Psoas muscle (tissue), 8 donors: ENCODE results near the gene ZNF274. TPM values are rescaled to one million over a fixed set of nuclear protein-coding genes. Genes with fewer than 3 reads are reported as not detected.

Source experiments
- ATAC-seq, 4 donors: fragments of 200-7000 bp; cut with Tn5 transposase; one replicate each; pipeline ENCODE4 v1.9.1; 2020; ENCODE audit warnings: moderate library complexity in 3 of 4, mild to moderate bottlenecking in 2 of 4
- DNase-seq, 2 donors: peaks; one replicate each; pipeline ENCODE4 v3.0.0-alpha.2; 2020
- H3K27ac ChIP-seq: fragments of 200-600 bp; one replicate; pipeline ENCODE4 v1.8.0; 2022
- H3K27me3 ChIP-seq, 3 donors: fragments of 200-600 bp in 1 of 3; one replicate each; pipeline versions ENCODE4 v1.6.1 to v1.8.0; 2013 to 2022; ENCODE audit warnings: low read length in 2 of 3, mild to moderate bottlenecking in 2 of 3, moderate library complexity in 1 of 3; ENCODE audit not compliant: insufficient read depth in 3 of 3
- H3K36me3 ChIP-seq, 2 donors: fragments of 200-600 bp in 1 of 2; one replicate each; pipeline versions ENCODE4 v1.6.1 to v1.8.0; 2013 to 2022; ENCODE audit warnings: low read depth in 1 of 2, mild to moderate bottlenecking in 1 of 2, moderate library complexity in 1 of 2; ENCODE audit not compliant: insufficient read depth in 1 of 2
- H3K4me1 ChIP-seq: fragments of 200-600 bp; one replicate; pipeline ENCODE4 v1.8.0; 2022
- H3K4me3 ChIP-seq: fragments of 200-600 bp; one replicate; pipeline ENCODE4 v1.8.0; 2022; ENCODE audit warnings: mild to moderate bottlenecking
- H3K9me3 ChIP-seq: fragments of 200-600 bp; one replicate; pipeline ENCODE4 v1.8.0; 2022
- CTCF ChIP-seq: fragments of 200-600 bp; IDR thresholded peaks from one replicate; pipeline ENCODE4 v1.8.0; 2022; ENCODE audit warnings: antibody characterized with exemption
- WGBS, 3 donors: extraction: QIAGEN DNeasy Blood & Tissue Kit; methylation state at CpG; one replicate each; pipeline versions ENCODE4 v1.1.6 to v1.1.7; 2013; 5-methylcytosine and 5-hydroxymethylcytosine counted together
- intact Hi-C, 2 donors: fragments of 100-400 bp; cut with DNase I; formaldehyde crosslinking; loops; one replicate each; pipeline versions ENCODE4 v1.11.0 to v1.14.2; 2022
- polyA plus RNA-seq, 3 donors: library from polyadenylated mRNA; stranded (reverse); fragments of 200-250 nt; gene quantifications; one replicate each; pipeline ENCODE4 v1.2.3, GENCODE V29; 2013
- total RNA-seq, 4 donors: library from RNA; stranded (reverse); fragmentation: NEBNext Ultra II Directional in 2 of 4; extraction: Animal tissue kit (Norgen Biotek cat#: 25700) in 2 of 4; gene quantifications; one replicate each; pipeline versions ENCODE4 v1.2.1 to v1.2.4, GENCODE V29; 2021 to 2023
- donor health status: healthy with polysubstance abuse.
- donor health status: DM: no; HTN: no; CAD: no; lungs with moderate emphysema.
- donor health status: Bipolar disorder and iron deficiency.
- donor health status: healthy.
- donor health status: DM: yes; HTN: yes; CAD: no.
- donor health status: DM: no; HTN: no; CAD: no.
- donor health status: DM: no; HTN: no; CAD: no.
- donor health status: DM: yes; HTN: yes; CAD: no.

ZNF274 gene
- total and polyA plus RNA-seq, 7 donors, result 11.2 to 20.5 (median 14.7) TPM

- peaks cover 33% of the 10 kb centered on the region for H3K9me3 ChIP-seq
- no peaks in the 10 kb centered on the region for H3K36me3 ChIP-seq
- H3K27ac ChIP-seq, result no peak overlapping the region
- H3K4me1 ChIP-seq, result peaks cover 4% of the 10 kb centered on the region
- 95 to 98% (median 98%) methylated on average over 2 of the region's 2 CpGs for WGBS, 3 donors
- peaks cover 0 to 9% (median 0%) of the 10 kb centered on the region in 3 donors for H3K27me3 ChIP-seq
- no peak for ATAC-seq
- no peak overlapping the region for H3K4me3 ChIP-seq
- intact Hi-C loops, result loop anchor here (5.0 to 10.0 kb wide), 3 partner anchors 131 to 419 kb away; partner anchors contain the start of gene ZNF776 (in 1 of the 2)
- DNase-seq, result no peak
- no peak for TF ChIP-seq CTCF
These were observed 29.5 kb upstream of the ZNF274 start for GRCh38 chr19:58153386-58153785.

GRCh38 chr19:58154287-58154678 is 28.6 kb upstream of the ZNF274 start:
- WGBS, 3 donors, result 1 to 2% (median 1%) methylated on average over 12 of the region's 12 CpGs
- Histone ChIP-seq H3K4me1 (peaks cover 4% of the 10 kb centered on the region), H3K27me3 (peaks cover 0 to 9% (median 0%) of the 10 kb centered on the region in 3 donors), H3K36me3 (no peaks in the 10 kb centered on the region), H3K9me3 (peaks cover 27% of the 10 kb centered on the region), H3K27ac (peak overlapping the region; percentile 81), H3K4me3 (peak overlapping the region; percentile 92)
- ATAC-seq (peak in 3 of 4 donors; percentile 19 to 22 (median 19)), DNase-seq (peak; percentile 42 to 57)
- intact Hi-C loops, result loop anchor here (2.0 to 10.0 kb wide), 4 partner anchors 131 to 419 kb away; partner anchors contain the start of gene ZNF776 (in 1 of the 2)
- TF ChIP-seq CTCF, result no peak

- H3K36me3 ChIP-seq, result no peaks in the 10 kb centered on the region
- DNase-seq (peak; percentile 96 to 97), ATAC-seq (peak; percentile 96 to 99 (median 98))
- TF ChIP-seq CTCF, result peak; percentile 89
- H3K4me3 ChIP-seq, result peak overlapping the region; percentile 92
- H3K9me3 ChIP-seq, result peaks cover 24% of the 10 kb centered on the region
- peaks cover 0 to 9% (median 0%) of the 10 kb centered on the region in 3 donors for H3K27me3 ChIP-seq
- WGBS, 3 donors, result 2 to 3% (median 2%) methylated on average over 73 to 85 of the region's 85 CpGs
- H3K27ac ChIP-seq, result peak overlapping the region; percentile 81
- H3K4me1 ChIP-seq, result peaks cover 4% of the 10 kb centered on the region
- intact Hi-C loops, result loop anchor here (2.0 to 10.0 kb wide), 4 partner anchors 132 to 420 kb away; partner anchors contain the start of gene ZNF776 (in 1 of the 2)
These were observed 27.9 kb upstream of the ZNF274 start for GRCh38 chr19:58154679-58155648.

GRCh38 chr19:58157045-58157728 is 25.7 kb upstream of the ZNF274 start:
- no peak for ATAC-seq
- peaks cover 4% of the 10 kb centered on the region for H3K4me1 ChIP-seq
- WGBS, 3 donors, result 91 to 94% (median 92%) methylated on average over 43 to 53 of the region's 53 CpGs
- peaks cover 19% of the 10 kb centered on the region for H3K9me3 ChIP-seq
- TF ChIP-seq CTCF, result no peak
- H3K27me3 ChIP-seq, result peaks cover 0 to 4% (median 0%) of the 10 kb centered on the region in 3 donors
- intact Hi-C loops, result loop anchor here (10.0 kb wide), 2 partner anchors 412 to 422 kb away; partner anchors contain the start of gene ZNF776 (in 1 of the 2)
- no peak overlapping the region for H3K27ac ChIP-seq
- no peaks in the 10 kb centered on the region for H3K36me3 ChIP-seq
- H3K4me3 ChIP-seq, result no peak overlapping the region
- no peak for DNase-seq
